Measurements from ENCODE around the gene ERO1B.

DNA sequence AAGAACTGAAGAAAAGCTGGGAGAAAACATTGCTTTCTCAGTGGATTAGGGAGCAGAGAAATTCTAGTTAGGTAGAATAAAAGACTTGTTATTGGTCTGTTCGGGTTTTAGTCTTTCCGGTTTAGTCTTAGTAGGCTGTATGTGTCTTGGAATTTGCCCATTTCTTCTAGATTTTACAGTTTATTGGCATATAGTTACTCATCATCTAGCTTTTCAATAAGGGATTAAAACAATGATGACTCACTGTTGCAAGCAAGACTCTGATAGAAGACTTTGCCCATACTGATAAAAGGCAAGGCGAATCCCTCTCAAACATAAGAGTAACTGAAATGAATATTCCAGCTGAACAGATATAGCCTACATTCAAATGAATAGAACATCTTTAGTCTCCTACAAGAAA lies 77.1 kb downstream of the ERO1B start:
- TF ChIP-seq POLR2A (IDR thresholded peaks at IDR 0.05; ENCODE audit: borderline replicate concordance, extremely low read depth, insufficient read depth, insufficient read length) (no peak), JUND (IDR thresholded peaks at IDR 0.05) (no peak), TCF7L2 (IDR thresholded peaks at IDR 0.05; ENCODE audit: borderline replicate concordance, extremely low read depth, insufficient read depth, insufficient read length) (no peak), EZH2phosphoT487 (IDR thresholded peaks at IDR 0.05; ENCODE audit: borderline replicate concordance) (no peak), CEBPB (IDR thresholded peaks at IDR 0.05; ENCODE audit: low read depth) (no peak), RAD21 (IDR thresholded peaks at IDR 0.05; ENCODE audit: low read depth) (no peak), EZH2 (IDR thresholded peaks at IDR 0.05) (no peak), POLR2AphosphoS5 (IDR thresholded peaks at IDR 0.05; ENCODE audit: low read depth, low read length) (no peak), SRF (IDR thresholded peaks at IDR 0.05; ENCODE audit: low read depth) (no peak), EGR1 (IDR thresholded peaks at IDR 0.05; ENCODE audit: low read depth) (no peak), SP1 (IDR thresholded peaks at IDR 0.05; ENCODE audit: low read depth) (no peak)
- TF ChIP-seq, protein P1, sequence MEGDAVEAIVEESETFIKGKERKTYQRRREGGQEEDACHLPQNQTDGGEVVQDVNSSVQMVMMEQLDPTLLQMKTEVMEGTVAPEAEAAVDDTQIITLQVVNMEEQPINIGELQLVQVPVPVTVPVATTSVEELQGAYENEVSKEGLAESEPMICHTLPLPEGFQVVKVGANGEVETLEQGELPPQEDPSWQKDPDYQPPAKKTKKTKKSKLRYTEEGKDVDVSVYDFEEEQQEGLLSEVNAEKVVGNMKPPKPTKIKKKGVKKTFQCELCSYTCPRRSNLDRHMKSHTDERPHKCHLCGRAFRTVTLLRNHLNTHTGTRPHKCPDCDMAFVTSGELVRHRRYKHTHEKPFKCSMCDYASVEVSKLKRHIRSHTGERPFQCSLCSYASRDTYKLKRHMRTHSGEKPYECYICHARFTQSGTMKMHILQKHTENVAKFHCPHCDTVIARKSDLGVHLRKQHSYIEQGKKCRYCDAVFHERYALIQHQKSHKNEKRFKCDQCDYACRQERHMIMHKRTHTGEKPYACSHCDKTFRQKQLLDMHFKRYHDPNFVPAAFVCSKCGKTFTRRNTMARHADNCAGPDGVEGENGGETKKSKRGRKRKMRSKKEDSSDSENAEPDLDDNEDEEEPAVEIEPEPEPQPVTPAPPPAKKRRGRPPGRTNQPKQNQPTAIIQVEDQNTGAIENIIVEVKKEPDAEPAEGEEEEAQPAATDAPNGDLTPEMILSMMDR (IDR thresholded peaks at IDR 0.05 in 2 of 3, conservative IDR thresholded peaks at IDR 0.05 in 1 of 3; ENCODE audit: borderline replicate concordance in 1 of 3, insufficient read depth in 1 of 3, low read depth in 2 of 3, low read length in 2 of 3) = no peak
- TF ChIP-seq, protein P2, sequence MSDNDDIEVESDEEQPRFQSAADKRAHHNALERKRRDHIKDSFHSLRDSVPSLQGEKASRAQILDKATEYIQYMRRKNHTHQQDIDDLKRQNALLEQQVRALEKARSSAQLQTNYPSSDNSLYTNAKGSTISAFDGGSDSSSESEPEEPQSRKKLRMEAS (IDR thresholded peaks at IDR 0.05) = no peak
